Thyroid gland (tissue), 4 donors: Measurements from ENCODE around the gene PARP1.

Source experiments
- CTCF ChIP-seq, 6 experiments: fragments of 200-600 bp in 3 of 6; fragments of 450-650 bp in 3 of 6; sonication (generic) in 3 of 6; IDR thresholded peaks; one replicate each; pipeline ENCODE4 v1.5.1; 2016 to 2019; ENCODE audit warnings: antibody characterized with exemption in 6 of 6, mild to moderate bottlenecking in 2 of 6, inconsistent platforms in 1 of 6, moderate library complexity in 1 of 6
- POLR2A ChIP-seq, 2 donors: fragments of 450-650 bp; IDR thresholded peaks; one replicate each; pipeline ENCODE4 v1.6.1; 2017; ENCODE audit warnings: antibody characterized with exemption in 2 of 2, mild to moderate bottlenecking in 2 of 2, moderate library complexity in 1 of 2

- TF ChIP-seq CTCF (IDR thresholded peaks at IDR 0.05) (no peak), POLR2A (IDR thresholded peaks at IDR 0.05) (no peak)
These were observed 35.0 kb downstream of the PARP1 start for GRCh38 chr1:226372885-226373284.
